ENCODE data around the gene RASSF4.

RASSF4 gene

DNA sequence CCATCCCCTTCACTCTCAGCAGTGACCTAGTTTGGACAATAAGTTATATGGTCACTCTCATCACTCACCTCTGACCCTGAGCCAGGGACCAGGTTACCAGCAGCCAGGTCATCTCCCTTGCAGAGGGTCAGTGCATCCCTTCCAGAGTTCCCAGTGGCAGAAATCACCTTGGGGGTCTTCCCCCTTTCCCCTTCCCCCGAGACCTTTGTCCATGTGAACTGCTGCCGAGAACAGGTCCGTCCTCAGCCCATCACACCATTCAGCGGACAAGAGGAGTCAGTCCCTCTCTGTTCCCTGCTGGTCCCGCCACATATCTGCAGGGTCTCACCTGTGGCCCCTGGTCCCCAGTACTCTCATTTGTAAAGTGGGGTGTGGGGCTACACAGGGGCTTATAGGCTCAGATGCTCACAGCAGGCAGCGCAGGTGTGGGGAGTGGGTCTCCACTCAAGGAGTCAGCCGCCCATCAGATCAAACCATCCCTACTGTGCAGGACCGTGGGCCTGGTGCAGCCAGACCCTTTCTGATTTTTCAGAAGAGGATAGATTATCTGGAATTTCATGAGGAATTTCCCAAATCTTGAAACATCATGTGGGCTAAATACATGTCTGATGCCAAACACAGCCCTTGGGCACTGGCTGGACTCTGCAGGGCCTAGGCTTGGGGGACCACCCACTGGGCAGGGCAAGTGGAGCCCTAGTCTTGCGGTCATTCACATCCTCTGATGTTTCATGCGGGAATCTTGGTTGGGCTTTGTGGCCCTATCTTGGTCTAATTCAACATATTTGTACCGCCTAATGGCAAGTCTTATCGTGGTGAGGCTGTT, 12.5 kb downstream of the RASSF4 start:
- in situ Hi-C loops (cut with MboI; ENCODE audit: low sequenced_read_pairs): loop anchor here (5.0 to 25.0 kb wide), 2 partner anchors 35 to 1560 kb away; partner anchors contain the start of gene HNRNPF

DNA sequence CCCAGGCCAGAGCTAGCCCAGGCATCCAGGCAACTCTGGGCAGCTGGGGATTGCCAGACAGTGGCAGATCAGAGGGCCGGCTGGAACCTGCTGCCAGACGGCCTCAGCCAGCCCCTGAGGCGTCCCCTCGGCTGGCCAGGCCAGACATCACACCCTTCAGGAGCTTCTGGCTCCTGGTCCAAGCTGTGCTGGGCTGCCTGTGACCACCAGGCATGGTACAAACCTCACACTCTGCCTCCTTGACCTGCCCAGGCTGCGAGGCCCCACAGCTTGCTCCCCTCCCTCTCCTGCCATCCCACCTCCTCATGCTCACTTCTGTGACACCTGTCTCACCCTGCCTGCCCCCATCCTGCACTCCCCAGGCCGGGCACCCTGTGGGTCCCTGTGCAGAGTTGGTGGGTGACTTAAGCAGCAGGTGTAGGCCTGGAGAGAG, 13.3 kb downstream of the RASSF4 start:
- in situ Hi-C loops (cut with MboI; ENCODE audit: low sequenced_read_pairs): loop anchor here (5.0 to 25.0 kb wide), 2 partner anchors 36 to 1561 kb away; partner anchors contain the start of gene HNRNPF

DNA sequence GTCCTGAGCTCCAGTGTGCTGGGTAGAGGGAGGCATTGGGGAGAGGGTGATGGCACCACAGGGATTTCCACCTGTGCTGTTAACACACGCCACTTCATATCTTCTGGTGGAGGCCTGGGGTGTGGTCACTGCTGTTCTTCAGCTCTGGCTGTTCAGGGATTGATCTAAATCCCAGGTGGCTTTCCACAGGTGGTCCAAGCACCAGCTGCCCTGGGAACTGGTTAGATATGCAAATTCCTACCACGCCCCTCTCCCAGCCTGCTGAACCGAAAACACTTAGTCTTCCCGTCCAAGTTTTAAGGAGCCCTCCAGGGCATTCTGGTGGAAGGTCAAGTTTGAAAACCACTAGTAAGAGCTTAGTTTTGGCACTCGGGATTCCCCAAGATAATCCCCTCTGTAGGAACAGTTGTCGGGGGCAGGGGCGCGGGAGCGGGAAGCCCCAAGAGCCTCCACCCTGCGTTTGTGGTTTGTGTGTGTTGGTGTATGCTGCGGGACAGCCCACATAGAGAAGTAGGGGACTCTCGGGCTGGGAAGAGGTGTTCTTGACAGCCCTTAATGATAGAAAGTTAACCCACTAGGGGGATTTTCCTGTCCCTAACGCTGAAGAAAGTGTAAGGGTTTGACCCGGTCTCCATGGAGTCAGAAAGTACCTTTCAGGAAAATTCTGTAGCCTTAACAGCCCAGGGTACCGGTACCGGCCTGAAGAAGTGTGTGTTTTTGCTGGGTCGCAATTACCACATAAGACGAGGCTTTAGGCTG, 13.9 kb downstream of the RASSF4 start:
- in situ Hi-C loops (cut with MboI; ENCODE audit: low sequenced_read_pairs): loop anchor here (5.0 to 25.0 kb wide), 2 partner anchors 36 to 1561 kb away; partner anchors contain the start of gene HNRNPF

- in situ Hi-C loops (cut with MboI; ENCODE audit: low sequenced_read_pairs): loop anchor here (5.0 to 25.0 kb wide), 2 partner anchors 37 to 1562 kb away; partner anchors contain the start of gene HNRNPF
Observed at GRCh38 chr10:44974082-44974627, 14.6 kb downstream of the RASSF4 start.

DNA sequence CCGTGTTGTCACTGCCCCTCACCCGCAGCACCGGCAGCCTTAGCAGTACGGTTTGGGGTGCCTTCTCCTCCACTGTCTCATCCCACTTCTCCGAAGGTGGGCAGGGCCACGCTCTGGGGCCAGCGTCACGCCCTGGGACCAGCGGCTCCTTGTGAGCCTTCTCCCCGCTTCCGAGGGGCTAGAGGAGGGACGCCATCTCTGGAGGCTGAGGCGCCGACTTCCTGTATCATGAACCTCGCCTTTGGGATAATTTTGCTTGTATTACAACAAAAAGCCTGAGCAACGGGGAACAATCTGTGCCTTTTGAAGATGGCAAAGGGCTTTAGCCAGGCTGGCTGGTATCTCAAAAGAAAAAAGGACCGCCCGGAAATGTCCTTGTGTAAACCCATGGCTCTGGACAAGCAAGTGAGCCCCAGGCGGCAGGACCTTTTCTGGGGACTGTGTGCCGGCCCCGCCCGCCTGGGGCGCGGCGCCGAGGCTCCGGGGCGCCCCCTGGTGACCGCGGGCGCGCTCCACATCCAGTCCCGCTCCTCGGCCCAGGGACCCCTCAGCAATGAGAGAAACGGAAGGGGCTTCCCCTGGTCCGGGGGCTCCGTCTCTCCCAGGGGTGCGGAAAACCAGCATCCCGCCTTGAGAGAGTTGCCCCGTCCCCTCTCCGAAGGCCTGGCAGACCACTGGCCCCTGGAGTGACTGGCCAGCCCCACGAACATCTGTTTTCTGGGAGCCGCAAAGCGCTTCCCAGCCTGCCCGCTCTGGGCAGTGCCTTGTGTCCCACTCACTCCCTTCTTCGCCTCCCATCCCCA, 15.2 kb downstream of the RASSF4 start:
- in situ Hi-C loops (cut with MboI; ENCODE audit: low sequenced_read_pairs): loop anchor here (5.0 to 25.0 kb wide), 2 partner anchors 38 to 1563 kb away; partner anchors contain the start of gene HNRNPF

GRCh38 chr10:44975431-44976331, 16.1 kb downstream of the RASSF4 start:
- in situ Hi-C loops (cut with MboI; ENCODE audit: low sequenced_read_pairs): no loop called here

- in situ Hi-C loops (cut with MboI; ENCODE audit: low sequenced_read_pairs): no loop called here
Observed at GRCh38 chr10:44976352-44977198, 17.0 kb downstream of the RASSF4 start.

DNA sequence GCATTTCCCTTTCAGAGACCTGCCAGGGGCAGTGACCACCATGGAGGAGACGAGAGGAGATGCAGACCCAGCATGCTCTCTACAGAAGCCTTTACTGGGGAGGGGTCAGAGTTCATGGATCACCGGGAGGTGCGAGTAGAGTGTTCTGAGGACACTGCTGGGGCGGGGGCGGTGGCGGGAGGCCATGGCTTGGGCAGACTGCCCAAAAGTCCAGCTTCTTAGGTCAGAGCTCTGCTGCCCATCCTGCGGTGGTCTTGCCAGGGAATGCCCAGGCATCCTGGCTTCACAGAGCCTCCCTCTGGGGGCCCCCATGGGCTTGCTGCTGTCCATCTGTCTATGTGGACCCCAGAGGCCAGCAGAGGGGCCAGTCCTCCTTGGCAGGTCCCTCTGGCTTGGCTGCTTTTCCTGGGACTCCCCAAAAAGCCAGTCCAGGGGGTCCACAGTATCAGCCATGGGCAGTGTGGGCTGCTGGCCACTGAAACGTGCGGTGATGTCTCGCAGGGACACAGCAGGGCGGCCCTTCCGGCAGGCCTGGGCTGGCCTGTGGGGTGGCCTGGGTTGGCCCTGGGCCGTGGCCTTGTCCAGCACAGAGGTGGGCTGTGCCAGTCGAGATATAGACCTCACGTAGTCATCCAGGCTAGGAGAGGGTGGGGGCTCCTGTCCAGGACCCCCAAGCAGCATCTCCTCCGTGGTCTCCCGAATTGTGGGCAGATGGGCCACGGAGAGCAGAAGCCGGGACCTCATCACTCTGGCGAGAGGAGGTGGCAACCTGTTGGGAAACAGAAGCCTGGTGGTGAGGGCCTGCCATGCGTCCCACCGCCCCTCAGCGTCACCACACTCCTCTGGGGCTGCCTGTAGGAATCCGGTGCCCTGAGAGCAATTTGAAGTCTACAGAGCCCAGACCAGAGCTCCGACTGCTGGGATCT, 17.9 kb downstream of the RASSF4 start:
- in situ Hi-C loops (cut with MboI; ENCODE audit: low sequenced_read_pairs): no loop called here

GRCh38 chr10:44978213-44978569, 18.6 kb downstream of the RASSF4 start:
- in situ Hi-C loops (cut with MboI; ENCODE audit: low sequenced_read_pairs): no loop called here

GRCh38 chr10:44978570-44979280, 19.1 kb downstream of the RASSF4 start, which contains the start of gene DEPP1:
Gene DEPP1, minus strand, starts transcription at chr10:44978809. Its CDS starts 779 bp downstream, at chr10:44978030.
- in situ Hi-C loops (cut with MboI; ENCODE audit: low sequenced_read_pairs): no loop called here

DNA sequence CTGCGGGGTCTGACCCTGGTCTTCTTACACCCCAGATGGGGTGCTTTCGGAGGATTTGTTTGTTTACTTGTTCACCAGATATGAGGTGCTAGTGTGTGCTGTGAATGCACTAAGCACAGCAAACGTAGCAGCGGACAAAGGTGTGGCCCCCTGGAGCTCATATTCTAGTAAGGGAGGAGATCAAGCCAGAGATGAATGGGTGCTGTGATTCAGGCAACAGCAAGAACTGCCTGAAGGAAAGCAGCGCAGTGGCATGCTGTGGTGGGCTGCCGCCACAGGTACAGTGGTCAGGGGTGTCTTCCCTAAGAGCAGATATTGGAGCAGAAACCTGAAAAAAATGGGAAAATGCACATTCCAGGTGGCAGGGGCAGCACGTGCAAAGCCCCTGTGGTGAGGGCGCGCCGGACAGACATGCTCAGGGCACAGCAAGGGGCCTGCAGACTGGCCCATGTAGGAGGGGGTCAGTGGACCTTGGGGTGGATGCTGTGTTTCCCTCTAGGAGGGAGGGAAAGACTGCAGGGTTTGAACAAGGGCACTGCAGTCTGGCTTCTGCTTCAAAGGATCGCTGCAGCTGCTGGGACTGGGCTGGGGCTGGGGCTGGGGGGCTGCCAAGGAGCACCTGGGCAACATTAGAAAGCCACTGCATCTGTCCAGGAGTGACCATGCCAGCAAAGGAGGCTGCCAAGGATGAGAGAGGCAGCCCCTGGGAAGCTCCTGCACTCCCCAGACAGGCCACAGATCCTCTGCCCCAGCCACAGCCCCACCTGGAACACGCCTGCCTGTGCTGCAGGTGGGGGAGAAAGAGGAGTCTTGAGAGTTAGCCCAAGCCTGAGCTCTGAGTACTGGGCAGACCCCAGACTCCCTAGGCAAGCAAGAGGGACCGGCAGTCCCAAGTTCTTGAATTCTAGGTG, 19.9 kb downstream of the RASSF4 start:
- in situ Hi-C loops (cut with MboI; ENCODE audit: low sequenced_read_pairs): no loop called here

DNA sequence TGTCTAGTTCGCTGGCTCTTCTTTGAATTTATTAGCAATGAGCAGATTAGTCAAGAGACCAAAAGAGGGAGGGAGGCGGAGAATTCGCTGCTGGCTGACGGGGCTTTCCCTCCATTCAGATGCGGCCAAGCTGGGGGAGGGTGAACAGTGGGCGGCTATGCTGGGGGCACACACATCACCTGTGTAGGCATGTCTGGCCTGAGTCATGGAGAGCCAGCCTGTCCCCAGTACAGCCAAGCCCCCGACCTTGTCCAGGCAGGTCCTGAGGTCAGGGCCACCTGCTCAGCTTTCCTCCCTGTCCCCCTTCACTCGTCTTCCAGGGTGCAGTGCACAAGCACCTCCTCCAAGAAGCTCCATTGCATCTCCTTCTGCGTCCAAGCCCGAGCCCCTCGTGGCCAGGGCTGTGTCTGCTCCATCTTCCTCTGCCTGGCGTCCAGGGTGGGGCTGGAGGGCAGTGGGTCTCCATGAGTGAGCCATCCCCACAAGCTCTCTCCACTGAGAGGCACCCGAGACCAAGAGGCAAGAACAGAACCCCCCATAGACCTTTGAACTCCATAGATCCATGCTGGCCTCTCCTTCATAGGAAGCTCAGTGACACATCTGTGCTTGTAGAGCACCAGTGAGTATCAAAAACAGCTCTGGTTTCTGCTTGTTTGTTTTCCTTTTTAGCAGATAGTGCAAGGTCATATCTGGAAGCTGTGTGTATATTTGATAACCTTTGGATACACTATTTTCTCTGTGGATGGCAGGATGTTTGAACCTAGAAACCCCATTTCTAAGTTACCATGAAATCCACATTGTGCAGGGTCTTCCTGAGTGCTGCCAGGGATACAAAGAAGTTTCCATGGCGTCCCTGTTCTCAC, 20.9 kb downstream of the RASSF4 start:
- in situ Hi-C loops (cut with MboI; ENCODE audit: low sequenced_read_pairs): no loop called here

- in situ Hi-C loops (cut with MboI; ENCODE audit: low sequenced_read_pairs): no loop called here
Observed at GRCh38 chr10:44981172-44982113, 21.8 kb downstream of the RASSF4 start.

- in situ Hi-C loops (cut with MboI; ENCODE audit: low sequenced_read_pairs): no loop called here
Observed at GRCh38 chr10:44982114-44982460, 22.5 kb downstream of the RASSF4 start.
